Left lung (tissue), 10 donors: ENCODE measurements around the gene MFAP1. TPM values are rescaled to one million over a fixed set of nuclear protein-coding genes. Genes with fewer than 3 reads are reported as not detected.

Source experiments
- ATAC-seq: fragments of 200-7000 bp; cut with Tn5 transposase; one replicate; pipeline ENCODE4 v1.9.1; 2020; ENCODE audit warnings: moderate library complexity
- DNase-seq, 4 donors: peaks; one replicate each; pipeline ENCODE4 v3.0.0-alpha.2; 2013 to 2020
- H3K27ac ChIP-seq, 2 donors: fragments of 200-600 bp; sonication (generic) in 1 of 2; one replicate each; pipeline versions ENCODE4 v1.5.0 to v1.8.0; 2020 to 2021
- H3K27me3 ChIP-seq, 2 donors: fragments of 200-600 bp; sonication (generic) in 1 of 2; one replicate each; pipeline versions ENCODE4 v1.5.0 to v1.8.0; 2020 to 2021
- H3K36me3 ChIP-seq, 2 donors: fragments of 200-600 bp; sonication (generic) in 1 of 2; one replicate each; pipeline versions ENCODE4 v1.5.0 to v1.8.0; 2020 to 2021
- H3K4me1 ChIP-seq, 2 donors: fragments of 200-600 bp; one replicate each; pipeline ENCODE4 v1.8.0; 2021
- H3K4me3 ChIP-seq, 2 donors: fragments of 200-600 bp; sonication (generic) in 1 of 2; one replicate each; pipeline versions ENCODE4 v1.5.0 to v1.8.0; 2020 to 2021; ENCODE audit warnings: mild to moderate bottlenecking in 1 of 2
- H3K9me3 ChIP-seq, 2 donors: fragments of 200-600 bp; sonication (generic) in 1 of 2; one replicate each; pipeline versions ENCODE4 v1.5.0 to v1.8.0; 2020 to 2021
- CTCF ChIP-seq, 2 donors: fragments of 200-600 bp; sonication (generic) in 1 of 2; IDR thresholded peaks; one replicate each; pipeline versions ENCODE4 v1.5.0 to v1.8.0; 2021; ENCODE audit warnings: antibody characterized with exemption in 2 of 2
- intact Hi-C, 2 donors: fragments of 100-400 bp; cut with DNase I; formaldehyde crosslinking; loops; one replicate each; pipeline versions ENCODE4 v1.11.2 to v1.14.2; 2022
- polyA plus RNA-seq, 6 donors: library from polyadenylated mRNA; unstranded; fragments of 120-200 nt; gene quantifications; one replicate each; pipeline ENCODE4 v1.2.1, GENCODE V29; 2013; ENCODE audit not compliant: insufficient read length in 6 of 6
- total RNA-seq, 2 donors: library from RNA; stranded (reverse); fragmentation: NEBNext Ultra II Directional; extraction: Animal tissue kit (Norgen Biotek cat#: 25700); gene quantifications; one replicate each; pipeline ENCODE4 v1.2.1, GENCODE V29; 2021
- donor health status: DM: no; HTN: yes; CAD: no.
- donor health status: DM: no; HTN: no; CAD: no.

MFAP1 gene
- total and polyA plus RNA-seq, 8 donors, result 21.9 to 58.6 (median 51.1) TPM

- Histone ChIP-seq H3K36me3 (peaks cover 0 to 69% of the 10 kb centered on the region in 2 donors), H3K27me3 (no peaks in the 10 kb centered on the region), H3K4me3 (no peak overlapping the region), H3K27ac (peak overlapping the region in 1 of 2 donors; percentile 30), H3K9me3 (no peaks in the 10 kb centered on the region), H3K4me1 (peaks cover 0 to 32% of the 10 kb centered on the region in 2 donors)
- intact Hi-C loops, result no loop called here
- DNase-seq, result no peak
- TF ChIP-seq CTCF (IDR thresholded peaks at IDR 0.05), result no peak
- ATAC-seq, result no peak
Measured at GRCh38 chr15:43772624-43773023, 51.9 kb downstream of the MFAP1 start.

GRCh38 chr15:43771816-43772215 is 52.7 kb downstream of the MFAP1 start:
- no peak overlapping the region for H3K4me3 ChIP-seq
- ATAC-seq (no peak), DNase-seq (no peak)
- no peaks in the 10 kb centered on the region for H3K27me3 ChIP-seq
- TF ChIP-seq CTCF (IDR thresholded peaks at IDR 0.05), result no peak
- H3K4me1 ChIP-seq, result peaks cover 0 to 27% of the 10 kb centered on the region in 2 donors
- no peaks in the 10 kb centered on the region for H3K9me3 ChIP-seq
- H3K27ac ChIP-seq, result peak overlapping the region in 1 of 2 donors; percentile 30
- H3K36me3 ChIP-seq, result peaks cover 0 to 77% of the 10 kb centered on the region in 2 donors
- intact Hi-C loops, result no loop called here

- H3K4me1 ChIP-seq, result peaks cover 0 to 15% of the 10 kb centered on the region in 2 donors
- intact Hi-C loops, result no loop called here
- peak; percentile 86 for ATAC-seq
- peaks cover 0 to 98% of the 10 kb centered on the region in 2 donors for H3K36me3 ChIP-seq
- H3K4me3 ChIP-seq, result no peak overlapping the region
- H3K27me3 ChIP-seq, result no peaks in the 10 kb centered on the region
- no peaks in the 10 kb centered on the region for H3K9me3 ChIP-seq
- peak in 3 of 4 donors; percentile 15 to 52 (median 47) for DNase-seq
- no peak overlapping the region for H3K27ac ChIP-seq
- TF ChIP-seq CTCF (IDR thresholded peaks at IDR 0.05), result peak; percentile 73 to 75
Measured at GRCh38 chr15:43769584-43770228, 54.8 kb downstream of the MFAP1 start.

- no peaks in the 10 kb centered on the region for H3K9me3 ChIP-seq
- ATAC-seq, result no peak
- peaks cover 0 to 100% of the 10 kb centered on the region in 2 donors for H3K36me3 ChIP-seq
- no peaks in the 10 kb centered on the region for H3K27me3 ChIP-seq
- H3K27ac ChIP-seq, result no peak overlapping the region
- H3K4me1 ChIP-seq, result no peaks in the 10 kb centered on the region
- no peak overlapping the region for H3K4me3 ChIP-seq
- TF ChIP-seq CTCF (IDR thresholded peaks at IDR 0.05), result no peak
- DNase-seq, result no peak
- intact Hi-C loops, result no loop called here
Measured at GRCh38 chr15:43763819-43764446, 60.6 kb downstream of the MFAP1 start.

GRCh38 chr15:43762824-43763223 is 61.7 kb downstream of the MFAP1 start:
- no peak for ATAC-seq
- H3K36me3 ChIP-seq, result peaks cover 0 to 100% of the 10 kb centered on the region in 2 donors
- intact Hi-C loops, result no loop called here
- no peaks in the 10 kb centered on the region for H3K27me3 ChIP-seq
- no peaks in the 10 kb centered on the region for H3K4me1 ChIP-seq
- H3K27ac ChIP-seq, result no peak overlapping the region
- no peak for TF ChIP-seq CTCF (IDR thresholded peaks at IDR 0.05)
- no peak overlapping the region for H3K4me3 ChIP-seq
- no peak for DNase-seq
- H3K9me3 ChIP-seq, result no peaks in the 10 kb centered on the region
